ACC112 (cell line): ENCODE data around the gene TSHZ1.

Source experiments
- H2AFZ ChIP-seq: fragments of 200-600 bp; sonication (generic); one replicate; pipeline ENCODE4 v1.6.0; 2017; ENCODE audit warnings: antibody characterized with exemption, low read length; ENCODE audit not compliant: unreplicated experiment
- H3K27ac ChIP-seq: fragments of 200-600 bp; sonication (generic); 2 replicates; pipeline ENCODE4 v1.5.1; 2014; ENCODE audit warnings: low read depth, mild to moderate bottlenecking, antibody characterized with exemption, low read length, moderate library complexity
- H3K27me3 ChIP-seq: fragments of 200-600 bp; sonication (generic); 2 replicates; pipeline ENCODE4 v1.6.1; 2014; ENCODE audit warnings: mild to moderate bottlenecking, antibody characterized with exemption, low read length, moderate library complexity, mixed read lengths; ENCODE audit not compliant: insufficient read depth
- H3K36me3 ChIP-seq: fragments of 200-600 bp; sonication (generic); 2 replicates; pipeline ENCODE4 v1.6.1; 2016; ENCODE audit warnings: mild to moderate bottlenecking, antibody characterized with exemption, low read length, moderate library complexity, mixed read lengths; ENCODE audit not compliant: insufficient read depth
- H3K4me1 ChIP-seq: fragments of 200-600 bp; sonication (generic); one replicate; pipeline ENCODE4 v1.6.1; 2016; ENCODE audit warnings: low read length, mixed read lengths; ENCODE audit not compliant: insufficient read depth, unreplicated experiment, control insufficient read depth
- H3K4me3 ChIP-seq: fragments of 200-600 bp; sonication (generic); 2 replicates; pipeline ENCODE4 v1.5.1; 2014; ENCODE audit warnings: mild to moderate bottlenecking, low read depth, low read length
- H3K79me2 ChIP-seq: fragments of 200-600 bp; sonication (generic); one replicate; pipeline ENCODE4 v1.6.0; 2016; ENCODE audit warnings: low read length; ENCODE audit not compliant: control insufficient read depth, unreplicated experiment, insufficient read depth

TSHZ1 gene

GRCh38 chr18:75249672-75250470 lies 39.3 kb downstream of the TSHZ1 start:
- H2AFZ ChIP-seq = no peak overlapping the region
- H3K36me3 ChIP-seq = no peaks in the 10 kb centered on the region
- H3K27ac ChIP-seq = no peak overlapping the region
- H3K4me3 ChIP-seq = no peak overlapping the region
- H3K4me1 ChIP-seq = peaks cover 44% of the 10 kb centered on the region
- peaks cover 42% of the 10 kb centered on the region for H3K79me2 ChIP-seq
- no peaks in the 10 kb centered on the region for H3K27me3 ChIP-seq

GRCh38 chr18:75250471-75250821 lies 39.8 kb downstream of the TSHZ1 start:
- Histone ChIP-seq H3K27ac (no peak overlapping the region), H2AFZ (peak overlapping the region; percentile 7), H3K36me3 (no peaks in the 10 kb centered on the region), H3K4me3 (no peak overlapping the region), H3K4me1 (peaks cover 44% of the 10 kb centered on the region), H3K79me2 (peaks cover 45% of the 10 kb centered on the region), H3K27me3 (no peaks in the 10 kb centered on the region)

- Histone ChIP-seq H3K36me3 (no peaks in the 10 kb centered on the region), H3K27ac (no peak overlapping the region), H3K27me3 (no peaks in the 10 kb centered on the region), H3K79me2 (peaks cover 37% of the 10 kb centered on the region), H3K4me1 (peaks cover 49% of the 10 kb centered on the region), H2AFZ (peak overlapping the region; percentile 74), H3K4me3 (peak overlapping the region; percentile 60; the same call in 1 of the 2 replicates)
Observed at GRCh38 chr18:75251466-75251865, 40.9 kb downstream of the TSHZ1 start.

GRCh38 chr18:75252136-75252535 lies 41.5 kb downstream of the TSHZ1 start:
- H3K4me1 ChIP-seq = peaks cover 42% of the 10 kb centered on the region
- peaks cover 33% of the 10 kb centered on the region for H3K79me2 ChIP-seq
- H2AFZ ChIP-seq = peak overlapping the region; percentile 74
- peak overlapping the region; percentile 60 for H3K4me3 ChIP-seq
- no peaks in the 10 kb centered on the region for H3K36me3 ChIP-seq
- H3K27me3 ChIP-seq = no peaks in the 10 kb centered on the region
- H3K27ac ChIP-seq = no peak overlapping the region

- Histone ChIP-seq H3K27me3 (no peaks in the 10 kb centered on the region), H3K27ac (peak overlapping the region; percentile 25), H2AFZ (peak overlapping the region; percentile 86), H3K4me3 (peak overlapping the region; percentile 68), H3K79me2 (peaks cover 33% of the 10 kb centered on the region), H3K36me3 (no peaks in the 10 kb centered on the region), H3K4me1 (peaks cover 41% of the 10 kb centered on the region)
Observed at GRCh38 chr18:75253043-75253442, 42.4 kb downstream of the TSHZ1 start.

GRCh38 chr18:75253784-75254183 lies 43.2 kb downstream of the TSHZ1 start:
- no peaks in the 10 kb centered on the region for H3K27me3 ChIP-seq
- no peaks in the 10 kb centered on the region for H3K36me3 ChIP-seq
- H3K27ac ChIP-seq = peak overlapping the region; percentile 25
- H2AFZ ChIP-seq = peak overlapping the region; percentile 86
- H3K79me2 ChIP-seq = peaks cover 30% of the 10 kb centered on the region
- peaks cover 37% of the 10 kb centered on the region for H3K4me1 ChIP-seq
- H3K4me3 ChIP-seq = peak overlapping the region; percentile 68

GRCh38 chr18:75255094-75255493 lies 44.5 kb downstream of the TSHZ1 start:
- H3K36me3 ChIP-seq = no peaks in the 10 kb centered on the region
- peaks cover 37% of the 10 kb centered on the region for H3K4me1 ChIP-seq
- no peak overlapping the region for H2AFZ ChIP-seq
- peaks cover 26% of the 10 kb centered on the region for H3K79me2 ChIP-seq
- no peak overlapping the region for H3K27ac ChIP-seq
- H3K27me3 ChIP-seq = no peaks in the 10 kb centered on the region
- no peak overlapping the region for H3K4me3 ChIP-seq

- Histone ChIP-seq H3K36me3 (no peaks in the 10 kb centered on the region), H3K27ac (no peak overlapping the region), H2AFZ (no peak overlapping the region), H3K4me1 (peaks cover 34% of the 10 kb centered on the region), H3K4me3 (no peak overlapping the region), H3K79me2 (peaks cover 26% of the 10 kb centered on the region), H3K27me3 (no peaks in the 10 kb centered on the region)
Observed at GRCh38 chr18:75256376-75256775, 45.8 kb downstream of the TSHZ1 start.

- no peak overlapping the region for H2AFZ ChIP-seq
- peaks cover 18% of the 10 kb centered on the region for H3K79me2 ChIP-seq
- no peaks in the 10 kb centered on the region for H3K36me3 ChIP-seq
- H3K4me1 ChIP-seq = peaks cover 22% of the 10 kb centered on the region
- H3K4me3 ChIP-seq = no peak overlapping the region
- H3K27me3 ChIP-seq = no peaks in the 10 kb centered on the region
- no peak overlapping the region for H3K27ac ChIP-seq
Observed at GRCh38 chr18:75257605-75258004, 47.0 kb downstream of the TSHZ1 start.

- H3K36me3 ChIP-seq = no peaks in the 10 kb centered on the region
- H3K27me3 ChIP-seq = no peaks in the 10 kb centered on the region
- no peak overlapping the region for H3K4me3 ChIP-seq
- no peaks in the 10 kb centered on the region for H3K4me1 ChIP-seq
- no peak overlapping the region for H2AFZ ChIP-seq
- no peak overlapping the region for H3K27ac ChIP-seq
- peaks cover 2% of the 10 kb centered on the region for H3K79me2 ChIP-seq
Observed at GRCh38 chr18:75261430-75262223, 51.0 kb downstream of the TSHZ1 start.

GRCh38 chr18:75262511-75262910 lies 51.9 kb downstream of the TSHZ1 start:
- Histone ChIP-seq H3K36me3 (no peaks in the 10 kb centered on the region), H3K4me3 (no peak overlapping the region), H3K79me2 (peaks cover 2% of the 10 kb centered on the region), H2AFZ (no peak overlapping the region), H3K4me1 (no peaks in the 10 kb centered on the region), H3K27ac (no peak overlapping the region), H3K27me3 (no peaks in the 10 kb centered on the region)
